MCF 10A (cell line): Measurements from ENCODE around the gene CSF1R. TPM values are rescaled to one million over a fixed set of nuclear protein-coding genes. Genes with fewer than 3 reads are reported as not detected.
A peak's percentile ranks its signal among the peaks of the same experiment; 100 is the strongest.

Experiments used
- BruUV-seq: library from RNA; stranded (reverse); fragments of 400-500 nt; replicated peaks from 2 replicates; lab custom pipeline; 2021; lab: Mats Ljungman, UMichigan
- CTCF ChIA-PET: fragments of 300-600 bp; sonication (Branson Sonifier 250); formaldehyde crosslinking; extraction: SDS; loops from one replicate; lab custom pipeline; 2021; ENCODE audit warnings: antibody characterized with exemption, inconsistent platforms; lab: Yijun Ruan, JAX
- POLR2A ChIA-PET: fragments of 300-600, 350-650 bp; sonication (Branson Sonifier 250); formaldehyde crosslinking; extraction: SDS; loops from one replicate; lab custom pipeline; 2020; ENCODE audit warnings: antibody characterized with exemption, inconsistent platforms; lab: Yijun Ruan, JAX
- DNase-seq: peaks from one replicate; pipeline ENCODE4 v3.0.0-alpha.2; 2018; ENCODE audit not compliant: unreplicated experiment
- H3K27ac Mint-ChIP-seq: one replicate; pipeline ENCODE4 v1.8.0; 2022; ENCODE audit warnings: mild to moderate bottlenecking, low read depth, mixed read lengths; ENCODE audit not compliant: unreplicated experiment
- H3K27me3 Mint-ChIP-seq: one replicate; pipeline ENCODE4 v1.8.0; 2022; ENCODE audit warnings: mixed read lengths; ENCODE audit not compliant: insufficient read depth, unreplicated experiment
- H3K36me3 Mint-ChIP-seq: one replicate; pipeline ENCODE4 v1.8.0; 2022; ENCODE audit warnings: mild to moderate bottlenecking, moderate library complexity, mixed read lengths; ENCODE audit not compliant: insufficient read depth, unreplicated experiment
- H3K4me1 Mint-ChIP-seq: one replicate; pipeline ENCODE4 v1.8.0; 2022; ENCODE audit warnings: mixed read lengths; ENCODE audit not compliant: insufficient read depth, unreplicated experiment
- H3K4me3 Mint-ChIP-seq: one replicate; pipeline ENCODE4 v1.8.0; 2022; ENCODE audit warnings: mild to moderate bottlenecking, moderate library complexity, mixed read lengths; ENCODE audit not compliant: unreplicated experiment
- H3K9me3 Mint-ChIP-seq: one replicate; pipeline ENCODE4 v1.8.0; 2022; ENCODE audit warnings: mixed read lengths; ENCODE audit not compliant: unreplicated experiment
- CTCF ChIP-seq: fragments of 200-600 bp; IDR thresholded peaks from one replicate; pipeline ENCODE4 v1.8.0; 2022; ENCODE audit warnings: antibody characterized with exemption, mild to moderate bottlenecking; ENCODE audit not compliant: unreplicated experiment
- intact Hi-C: fragments of 100-400 bp; cut with micrococcal nuclease; formaldehyde crosslinking; loops from 2 replicates; pipeline ENCODE4 v1.14.1; 2022
- total RNA-seq: library from RNA; stranded (reverse); gene quantifications from 2 replicates; pipeline ENCODE4 v1.2.3, GENCODE V29; 2022

The CSF1R gene
- total RNA-seq, 1 experiment from 2014 or later, result 1.6 TPM

- Mint-ChIP-seq H3K4me1 (peaks cover 9% of the 10 kb centered on the region), H3K27ac (peak overlapping the region; percentile 2), H3K36me3 (no peaks in the 10 kb centered on the region), H3K27me3 (no peaks in the 10 kb centered on the region), H3K4me3 (no peak overlapping the region), H3K9me3 (no peaks in the 10 kb centered on the region)
- peak; percentile 63 for DNase-seq
- ChIA-PET CTCF (interaction anchor here (0.5 to 2.0 kb wide), 17 partner anchors 8 to 989 kb away, joined by 3 to 6 read pairs (median 3); no protein-coding TSS in a partner anchor), POLR2A (interaction anchor here (1.0 to 2.3 kb wide), 4 partner anchors 10 to 82 kb away, joined by 3 to 6 read pairs (median 5); no protein-coding TSS in a partner anchor)
- peak; percentile 62 for TF ChIP-seq CTCF
- intact Hi-C loops, result loop anchor here (1.0 to 5.0 kb wide), 3 partner anchors 86 to 285 kb away; no protein-coding TSS in a partner anchor
- no TSS peak for BruUV-seq
These were observed 35.8 kb upstream of the CSF1R start for GRCh38 chr5:150122158-150122510.

- no peak for TF ChIP-seq CTCF
- DNase-seq, result no peak
- no TSS peak for BruUV-seq
- ChIA-PET CTCF (interaction anchor here (0.5 to 1.7 kb wide), 13 partner anchors 8 to 988 kb away, joined by 3 to 5 read pairs (median 3); no protein-coding TSS in a partner anchor), POLR2A (interaction anchor here (1.0 to 2.3 kb wide), 4 partner anchors 9 to 81 kb away, joined by 3 to 6 read pairs (median 5); no protein-coding TSS in a partner anchor)
- Mint-ChIP-seq H3K9me3 (no peaks in the 10 kb centered on the region), H3K4me3 (no peak overlapping the region), H3K27me3 (no peaks in the 10 kb centered on the region), H3K27ac (peak overlapping the region; percentile 2), H3K4me1 (peaks cover 14% of the 10 kb centered on the region), H3K36me3 (no peaks in the 10 kb centered on the region)
- intact Hi-C loops, result loop anchor here (1.0 to 5.0 kb wide), 3 partner anchors 85 to 284 kb away; no protein-coding TSS in a partner anchor
These were observed 35.2 kb upstream of the CSF1R start for GRCh38 chr5:150121448-150122157.

- no peak overlapping the region for H3K27ac Mint-ChIP-seq
- POLR2A ChIA-PET, result no interaction called here
- no peak for TF ChIP-seq CTCF
- intact Hi-C loops, result loop anchor here (5.0 kb wide), 1 partner anchor 284 kb away; no protein-coding TSS in a partner anchor
- no peaks in the 10 kb centered on the region for H3K36me3 Mint-ChIP-seq
- CTCF ChIA-PET, result interaction anchor here (0.6 to 0.7 kb wide), 2 partner anchors 100 to 229 kb away, joined by 3 to 4 read pairs; no protein-coding TSS in a partner anchor
- no peaks in the 10 kb centered on the region for H3K27me3 Mint-ChIP-seq
- H3K4me1 Mint-ChIP-seq, result peaks cover 14% of the 10 kb centered on the region
- DNase-seq, result no peak
- BruUV-seq, result no TSS peak
- H3K4me3 Mint-ChIP-seq, result no peak overlapping the region
- H3K9me3 Mint-ChIP-seq, result no peaks in the 10 kb centered on the region
These were observed 34.5 kb upstream of the CSF1R start for GRCh38 chr5:150120617-150121447.
